HG02763 (cell line): ENCODE results near the gene IL17RC.
"Not testable (repeated sequence)": the region's sequence is repeated elsewhere in the genome, so short reads cannot be mapped to it uniquely, and the experiment has no call there.

ENCODE experiments used
- ATAC-seq: cut with Tn5 transposase; IDR thresholded peaks from one replicate; pipeline ENCODE4 v1.9.1; 2021; ENCODE audit warnings: mild to moderate bottlenecking, moderate library complexity; ENCODE audit not compliant: unreplicated experiment

IL17RC gene

GRCh38 chr3:9914559-9915253, 2.2 kb upstream of the IL17RC start:
- ATAC-seq: no peak

GRCh38 chr3:9915254-9916141, 1.4 kb upstream of the IL17RC start:
- no peak for ATAC-seq

GRCh38 chr3:9916346-9916733, 558 bp upstream of the IL17RC start:
- no peak for ATAC-seq

- ATAC-seq: no peak
Observed at GRCh38 chr3:9917820-9918219, 922 bp downstream of the IL17RC start.

- ATAC-seq: no peak
Observed at GRCh38 chr3:9918261-9919038, 1.6 kb downstream of the IL17RC start.

GRCh38 chr3:9928158-9928557, 11.3 kb downstream of the IL17RC start:
- ATAC-seq: no peak

- no peak for ATAC-seq
Observed at GRCh38 chr3:9930804-9931418, 14.0 kb downstream of the IL17RC start.

- ATAC-seq: no peak
Observed at GRCh38 chr3:9932535-9932842, 15.6 kb downstream of the IL17RC start.

- ATAC-seq: peak; percentile 65
Observed at GRCh38 chr3:9932843-9933560, 16.1 kb downstream of the IL17RC start.

- peak; percentile 84 for ATAC-seq
Observed at GRCh38 chr3:9933561-9934234, 16.8 kb downstream of the IL17RC start, which contains the start of gene CRELD1. Gene CRELD1 (plus strand): TSS chr3:9933834. CDS start chr3:9934439, 605 bp downstream.

- no peak for ATAC-seq
Observed at GRCh38 chr3:9934235-9934621, 17.3 kb downstream of the IL17RC start.

- ATAC-seq: no peak
Observed at GRCh38 chr3:9934993-9935392, 18.1 kb downstream of the IL17RC start.

- ATAC-seq: no peak
Observed at GRCh38 chr3:9935966-9936510, 19.1 kb downstream of the IL17RC start.

GRCh38 chr3:9937486-9938238, 20.8 kb downstream of the IL17RC start:
- no peak for ATAC-seq

GRCh38 chr3:9938966-9939365, 22.1 kb downstream of the IL17RC start:
- ATAC-seq: no peak

- not testable (repeated sequence) for ATAC-seq
Observed at GRCh38 chr3:9939906-9940305, 23.0 kb downstream of the IL17RC start.

GRCh38 chr3:9940746-9941145, 23.8 kb downstream of the IL17RC start:
- no peak for ATAC-seq

- ATAC-seq: no peak
Observed at GRCh38 chr3:9942164-9942563, 25.3 kb downstream of the IL17RC start.
